Measurements from ENCODE around the gene INPP4B. TPM values are rescaled to one million over a fixed set of nuclear protein-coding genes. Genes with fewer than 3 reads are reported as not detected.

Gene INPP4B
- total RNA-seq, 1 experiment from 2014 or later = 0.07 TPM

GRCh38 chr4:142351958-142352357 is 494.1 kb downstream of the INPP4B start:
- Histone ChIP-seq H3K27me3 (ENCODE audit: insufficient read depth, low read length) (no peaks in the 10 kb centered on the region), H4K5ac (ENCODE audit: insufficient read length, low read depth, low read length) (no peak overlapping the region), H2AFZ (ENCODE audit: low read length) (no peak overlapping the region), H4K91ac (ENCODE audit: insufficient read length, low read depth, low read length) (no peak overlapping the region), H3K4me1 (ENCODE audit: insufficient read depth, low read length) (no peaks in the 10 kb centered on the region), H3K23ac (ENCODE audit: insufficient read length, low read depth, low read length) (no peak overlapping the region), H3K79me2 (ENCODE audit: insufficient read depth, low read length) (no peaks in the 10 kb centered on the region), H3K18ac (ENCODE audit: insufficient read length, low read depth, low read length) (no peak overlapping the region), H2AK5ac (ENCODE audit: insufficient read length, low read length) (no peak overlapping the region), H3K4ac (ENCODE audit: low read depth, low read length) (no peak overlapping the region), H3K4me2 (ENCODE audit: insufficient read depth, insufficient read length, low read length) (no peak overlapping the region), H3K14ac (ENCODE audit: insufficient read depth, low read length) (no peak overlapping the region), H3K9ac (ENCODE audit: extremely low read depth, insufficient read length, low read length) (no peak overlapping the region), H2BK12ac (ENCODE audit: insufficient read length, low read depth, low read length) (no peak overlapping the region), H2BK15ac (ENCODE audit: low read depth, low read length) (no peak overlapping the region), H4K20me1 (ENCODE audit: control insufficient read depth, insufficient read depth, insufficient read length) (no peaks in the 10 kb centered on the region), H3T11ph (ENCODE audit: low read length) (no peak overlapping the region), H3K56ac (ENCODE audit: insufficient read length, low read depth, low read length) (no peak overlapping the region), H3K27ac (ENCODE audit: insufficient read length, low read depth, low read length) (no peak overlapping the region), H3K79me1 (ENCODE audit: insufficient read depth, low read depth, low read length, poor library complexity, severe bottlenecking) (no peaks in the 10 kb centered on the region), H2BK20ac (ENCODE audit: low read depth, low read length, poor library complexity, severe bottlenecking) (no peak overlapping the region), H3K23me2 (ENCODE audit: insufficient read length, low read depth, low read length, poor library complexity, severe bottlenecking) (no peaks in the 10 kb centered on the region), H4K8ac (replicated peaks; ENCODE audit: insufficient read length, low read depth, low read length) (no peak overlapping the region), H2BK120ac (ENCODE audit: low read depth, low read length, poor library complexity, severe bottlenecking) (no peak overlapping the region), H3K9me3 (ENCODE audit: control insufficient read depth, low read depth, low read length) (no peaks in the 10 kb centered on the region), H2BK5ac (ENCODE audit: insufficient read length, low read length) (no peak overlapping the region)
- Mint-ChIP-seq H3K27me3 (ENCODE audit: low read depth) (no peaks in the 10 kb centered on the region), H3K9me3 (no peaks in the 10 kb centered on the region), H3K4me1 (0 out of 4 replicates have a peak, but pooled peaks cover 0 to 2% of the 10 kb centered on the region in 2 experiments), H3K4me3 (no peak overlapping the region), H3K27ac (no peak overlapping the region; a peak in 1 of 7 replicates), H3K36me3 (ENCODE audit: insufficient read depth in 1 of 3, low read depth in 3 of 3) (no peaks in the 10 kb centered on the region)
- WGBS (ENCODE audit: extremely low coverage, insufficient read length, low lambda C conversion rate) = no CpG with 5 or more reads among the region's 4 CpGs
- DNase-seq = no peak
- TF ChIP-seq CTCF (conservative IDR thresholded peaks at IDR 0.05) = no peak

All from H9 (cell line).